Neutrophil (primary cell): ENCODE measurements around the gene NPLOC4.
"Not testable (repeated sequence)": the region's sequence is repeated elsewhere in the genome, so short reads cannot be mapped to it uniquely, and the experiment has no call there.

Experiments used
- H3K27ac ChIP-seq: fragments of 200-600 bp; sonication (generic); 2 replicates; pipeline ENCODE4 v1.5.1; 2016; ENCODE audit warnings: mild to moderate bottlenecking, moderate library complexity
- H3K27me3 ChIP-seq: fragments of 200-600 bp; sonication (generic); 2 replicates; pipeline ENCODE4 v1.6.0; 2016; ENCODE audit warnings: mild to moderate bottlenecking
- H3K36me3 ChIP-seq: fragments of 200-600 bp; sonication (generic); 2 replicates; pipeline ENCODE4 v1.5.1; 2017
- H3K4me1 ChIP-seq, 2 experiments: fragments of 200-600 bp in 1 of 2; sonication (generic) in 1 of 2; 1 replicate in 1 of 2; 2 replicates in 1 of 2; pipeline versions ENCODE4 v1.5.1 to v1.6.1; 2013 to 2016; ENCODE audit warnings: low read depth in 1 of 2, low read length in 1 of 2, mild to moderate bottlenecking in 1 of 2, moderate library complexity in 1 of 2; ENCODE audit not compliant: control insufficient read depth in 1 of 2, insufficient read depth in 1 of 2
- H3K4me3 ChIP-seq, 2 experiments: fragments of 200-600 bp in 1 of 2; sonication (generic) in 1 of 2; 1 replicate in 1 of 2; 2 replicates in 1 of 2; pipeline ENCODE4 v1.5.1; 2013 to 2016; ENCODE audit warnings: low read depth in 1 of 2, low read length in 1 of 2, mild to moderate bottlenecking in 1 of 2, moderate library complexity in 1 of 2
- H3K9me3 ChIP-seq: fragments of 200-600 bp; sonication (generic); 2 replicates; pipeline ENCODE4 v1.5.1; 2016
- TF ChIP-seq, protein P1 (sequence below): fragments of 200-600 bp; sonication (generic); IDR thresholded peaks from 2 replicates; pipeline ENCODE4 v1.5.1; 2016; ENCODE audit warnings: antibody characterized with exemption

The NPLOC4 gene

GRCh38 chr17:81535480-81536298, 101.2 kb downstream of the NPLOC4 start:
- TF ChIP-seq, protein P1, sequence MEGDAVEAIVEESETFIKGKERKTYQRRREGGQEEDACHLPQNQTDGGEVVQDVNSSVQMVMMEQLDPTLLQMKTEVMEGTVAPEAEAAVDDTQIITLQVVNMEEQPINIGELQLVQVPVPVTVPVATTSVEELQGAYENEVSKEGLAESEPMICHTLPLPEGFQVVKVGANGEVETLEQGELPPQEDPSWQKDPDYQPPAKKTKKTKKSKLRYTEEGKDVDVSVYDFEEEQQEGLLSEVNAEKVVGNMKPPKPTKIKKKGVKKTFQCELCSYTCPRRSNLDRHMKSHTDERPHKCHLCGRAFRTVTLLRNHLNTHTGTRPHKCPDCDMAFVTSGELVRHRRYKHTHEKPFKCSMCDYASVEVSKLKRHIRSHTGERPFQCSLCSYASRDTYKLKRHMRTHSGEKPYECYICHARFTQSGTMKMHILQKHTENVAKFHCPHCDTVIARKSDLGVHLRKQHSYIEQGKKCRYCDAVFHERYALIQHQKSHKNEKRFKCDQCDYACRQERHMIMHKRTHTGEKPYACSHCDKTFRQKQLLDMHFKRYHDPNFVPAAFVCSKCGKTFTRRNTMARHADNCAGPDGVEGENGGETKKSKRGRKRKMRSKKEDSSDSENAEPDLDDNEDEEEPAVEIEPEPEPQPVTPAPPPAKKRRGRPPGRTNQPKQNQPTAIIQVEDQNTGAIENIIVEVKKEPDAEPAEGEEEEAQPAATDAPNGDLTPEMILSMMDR: no peak
- peaks cover 65% of the 10 kb centered on the region for H3K27me3 ChIP-seq
- H3K4me1 ChIP-seq: no peaks in the 10 kb centered on the region
- H3K36me3 ChIP-seq: peaks cover 19% of the 10 kb centered on the region
- no peaks in the 10 kb centered on the region for H3K9me3 ChIP-seq
- no peak overlapping the region for H3K27ac ChIP-seq
- H3K4me3 ChIP-seq: no peak overlapping the region

DNA sequence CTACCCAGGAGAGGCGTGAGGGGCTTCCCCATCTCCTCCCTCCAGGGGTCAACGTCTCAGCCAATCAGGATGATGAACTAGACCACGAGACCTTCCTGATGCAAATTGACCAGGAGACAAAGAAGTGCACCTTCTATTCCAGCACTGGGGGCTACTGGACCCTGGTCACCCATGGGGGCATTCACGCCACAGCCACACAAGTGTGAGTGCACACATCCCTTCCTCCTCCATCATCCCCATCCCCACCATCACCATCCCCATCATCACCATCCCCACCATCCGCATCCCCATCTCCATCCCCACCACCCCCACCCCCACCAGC, 101.9 kb downstream of the NPLOC4 start:
- Histone ChIP-seq H3K9me3 (no peaks in the 10 kb centered on the region), H3K36me3 (peaks cover 12% of the 10 kb centered on the region), H3K4me3 (no peak overlapping the region), H3K4me1 (no peaks in the 10 kb centered on the region), H3K27ac (no peak overlapping the region), H3K27me3 (peaks cover 72% of the 10 kb centered on the region)
- TF ChIP-seq, protein P1: no peak

GRCh38 chr17:81534157-81535006, 102.5 kb downstream of the NPLOC4 start:
- Histone ChIP-seq H3K36me3 (peaks cover 6% of the 10 kb centered on the region), H3K27me3 (peaks cover 78% of the 10 kb centered on the region), H3K4me1 (no peaks in the 10 kb centered on the region), H3K4me3 (no peak overlapping the region), H3K27ac (no peak overlapping the region), H3K9me3 (no peaks in the 10 kb centered on the region)
- TF ChIP-seq, protein P1: no peak

DNA sequence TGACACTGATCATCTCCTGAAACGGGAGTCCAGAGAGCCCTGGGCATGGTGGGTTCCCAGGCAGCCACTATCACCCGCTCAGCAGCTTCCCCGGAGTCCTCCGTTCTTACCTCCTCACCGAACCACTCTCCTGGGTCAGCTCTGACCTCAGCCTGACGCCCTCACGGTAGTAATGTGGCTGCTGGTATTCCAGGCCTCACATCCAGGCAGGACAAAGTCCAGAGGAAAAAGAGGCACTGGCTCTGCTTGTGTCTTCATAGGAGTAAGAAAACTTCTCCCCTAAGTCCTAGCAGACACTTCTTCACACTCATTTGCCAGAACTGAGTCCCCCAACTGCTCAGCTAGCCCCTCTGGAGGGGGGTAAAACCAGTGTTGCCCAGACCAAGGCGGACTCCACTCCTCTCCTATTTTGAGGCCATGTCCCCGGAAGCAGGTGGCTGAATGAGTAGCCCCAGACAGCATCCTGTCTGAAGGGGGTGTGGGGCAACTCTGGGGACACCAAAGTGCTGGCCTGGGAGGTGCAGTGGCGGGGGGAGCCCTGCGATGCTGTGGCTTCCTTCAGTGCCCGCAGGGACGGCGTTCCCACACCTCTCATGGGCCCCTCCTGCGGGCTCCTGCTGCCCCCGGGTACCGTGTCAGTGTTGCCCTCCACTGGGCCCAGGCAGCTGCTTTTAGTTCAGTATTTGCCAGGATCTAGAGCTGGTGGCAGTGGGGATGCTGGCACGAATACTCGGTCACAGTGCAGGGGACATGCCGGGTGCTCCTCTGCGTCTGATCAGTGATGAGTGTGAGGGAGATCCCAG, 103.4 kb downstream of the NPLOC4 start:
- no peaks in the 10 kb centered on the region for H3K4me1 ChIP-seq
- no peaks in the 10 kb centered on the region for H3K36me3 ChIP-seq
- H3K9me3 ChIP-seq: no peaks in the 10 kb centered on the region
- no peak overlapping the region for H3K4me3 ChIP-seq
- TF ChIP-seq, protein P1: no peak
- H3K27me3 ChIP-seq: peaks cover 84% of the 10 kb centered on the region
- no peak overlapping the region for H3K27ac ChIP-seq

GRCh38 chr17:81532490-81533287, 104.2 kb downstream of the NPLOC4 start:
- Histone ChIP-seq H3K27me3 (peaks cover 84% of the 10 kb centered on the region), H3K4me1 (no peaks in the 10 kb centered on the region), H3K9me3 (no peaks in the 10 kb centered on the region), H3K4me3 (no peak overlapping the region), H3K27ac (no peak overlapping the region), H3K36me3 (no peaks in the 10 kb centered on the region)
- TF ChIP-seq, protein P1: no peak

- not testable (repeated sequence) for H3K27ac ChIP-seq, H3K4me3 ChIP-seq, H3K4me1 ChIP-seq, H3K9me3 ChIP-seq, H3K36me3 ChIP-seq
- H3K27me3 ChIP-seq: peaks cover 84% of the 10 kb centered on the region
Measured at GRCh38 chr17:81531998-81532404, 104.9 kb downstream of the NPLOC4 start.

- H3K4me1 ChIP-seq, H3K27ac ChIP-seq, H3K4me3 ChIP-seq, H3K36me3 ChIP-seq, H3K9me3 ChIP-seq: not testable (repeated sequence)
- H3K27me3 ChIP-seq: peaks cover 82% of the 10 kb centered on the region
Measured at GRCh38 chr17:81531013-81531412, 105.9 kb downstream of the NPLOC4 start.
